ENCODE measurements around the gene RGMA.
"Not testable (repeated sequence)": the region's sequence is repeated elsewhere in the genome, so short reads cannot be mapped to it uniquely, and the experiment has no call there.

RGMA gene

DNA sequence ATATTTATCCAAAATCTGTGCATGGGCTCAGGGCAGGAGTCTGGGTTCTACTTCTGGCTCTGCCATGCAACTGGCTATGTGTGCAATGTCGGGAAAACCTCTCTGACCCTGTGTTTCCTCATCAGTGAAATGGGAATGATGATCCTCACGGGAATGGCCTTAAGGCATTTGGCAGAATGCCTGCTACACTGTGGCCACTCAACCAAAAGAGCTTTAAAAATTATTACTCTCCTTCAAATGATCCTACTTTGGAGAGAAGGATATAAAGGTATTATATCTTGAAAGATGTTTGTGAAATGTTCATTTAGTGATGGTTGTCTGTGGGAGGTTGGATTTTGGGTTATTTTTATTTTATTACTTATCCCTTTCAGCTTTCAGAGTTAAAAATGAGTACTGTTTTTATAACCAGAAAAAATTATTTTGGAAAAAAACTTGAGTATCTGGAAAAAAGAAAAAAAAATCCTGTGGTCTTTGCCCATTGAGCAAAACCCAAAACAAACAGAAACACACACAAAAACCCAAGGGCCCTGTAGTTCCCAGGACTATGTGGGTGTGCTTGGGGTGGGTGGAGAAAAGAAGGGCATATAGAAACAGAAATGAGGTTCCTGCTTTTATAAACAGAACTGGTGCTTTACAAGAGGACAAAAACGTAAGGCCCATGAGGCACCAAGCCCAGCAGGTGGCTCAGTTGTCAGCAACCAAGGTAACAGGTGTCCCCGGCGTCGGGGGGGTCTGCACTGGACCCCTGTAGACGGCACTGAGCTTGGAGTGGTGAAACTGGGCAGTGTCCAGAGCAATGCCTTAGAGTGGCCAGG lies 22.0 kb downstream of the RGMA start:
- no peak for DNase-seq (ENCODE audit: low read depth)

DNA sequence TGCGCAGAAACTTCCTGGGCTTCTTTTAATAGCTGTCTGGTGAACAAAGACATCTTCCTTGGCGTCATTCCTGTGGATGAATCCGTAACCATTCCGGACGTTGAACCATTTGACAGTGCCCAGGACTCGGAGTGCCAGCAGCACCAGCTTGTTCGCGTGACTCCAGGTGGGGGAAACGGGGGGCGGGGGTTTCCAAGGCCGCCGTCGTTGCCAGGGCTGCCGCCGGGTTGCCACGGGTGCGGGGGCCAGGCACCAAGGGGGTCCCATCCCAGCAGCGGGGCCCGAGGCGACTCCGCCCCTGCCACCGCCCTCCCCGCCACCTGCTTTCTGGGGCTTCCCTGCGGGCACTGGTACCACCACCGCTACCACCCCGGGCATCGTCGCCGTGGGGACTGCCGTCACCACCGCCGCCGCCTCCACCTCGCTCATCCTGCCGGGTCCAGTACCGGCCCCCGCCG lies 22.8 kb downstream of the RGMA start:
- DNase-seq (ENCODE audit: low read depth): no peak

GRCh38 chr15:93065641-93066045 lies 23.4 kb downstream of the RGMA start:
- no peak for DNase-seq (ENCODE audit: low read depth)

- DNase-seq (ENCODE audit: low read depth): no peak
Measured at GRCh38 chr15:93063796-93064690, 25.0 kb downstream of the RGMA start.

- no peak for DNase-seq (ENCODE audit: low read depth)
Measured at GRCh38 chr15:93063262-93063671, 25.7 kb downstream of the RGMA start.

- not testable (repeated sequence) for DNase-seq (ENCODE audit: low read depth)
Measured at GRCh38 chr15:93062628-93063261, 26.3 kb downstream of the RGMA start.

GRCh38 chr15:93060336-93061248 lies 28.4 kb downstream of the RGMA start:
- DNase-seq (ENCODE audit: low read depth): no peak

DNA sequence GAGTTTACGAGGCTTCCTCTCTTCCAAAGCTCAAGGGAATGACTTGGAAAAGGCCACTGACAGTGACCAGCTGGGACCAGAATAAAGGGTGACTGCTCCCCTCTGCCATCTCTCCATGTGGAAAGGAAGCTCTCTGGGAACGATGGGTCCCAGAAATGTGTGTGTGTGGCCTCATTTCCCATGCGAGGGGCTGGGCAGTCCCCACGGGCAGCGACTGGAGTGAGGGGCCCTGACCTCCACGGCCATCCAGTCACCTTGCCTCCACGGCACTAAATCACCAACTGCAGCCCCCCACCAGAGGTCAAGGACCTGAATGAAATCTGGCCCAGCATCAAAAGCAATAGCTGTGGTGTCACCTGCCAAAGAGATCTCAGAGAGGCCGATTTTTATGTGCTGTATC lies 29.6 kb downstream of the RGMA start:
- DNase-seq (ENCODE audit: low read depth): no peak

GRCh38 chr15:93058904-93059427 lies 30.0 kb downstream of the RGMA start:
- DNase-seq (ENCODE audit: low read depth): no peak

- no peak for DNase-seq (ENCODE audit: low read depth)
Measured at GRCh38 chr15:93058128-93058527, 30.9 kb downstream of the RGMA start.

DNA sequence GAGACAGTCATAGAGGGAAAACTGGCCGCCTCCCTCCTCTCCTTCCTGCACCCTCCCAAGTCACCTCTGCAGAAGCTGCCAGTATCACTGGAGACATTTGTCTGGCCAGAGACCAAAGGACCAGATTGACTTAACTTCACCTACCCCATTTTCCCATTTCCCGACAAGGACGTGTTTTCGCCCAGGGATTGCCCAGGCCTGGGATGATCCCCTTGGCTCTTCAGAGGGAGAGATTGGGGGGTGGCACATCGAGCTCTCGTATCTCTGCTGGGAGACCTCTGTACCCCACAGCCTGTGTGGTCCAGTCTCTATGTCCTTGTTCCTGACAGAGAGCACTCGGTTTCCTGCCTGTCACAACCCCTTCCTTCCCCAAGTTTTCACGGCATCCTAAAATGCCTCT lies 31.4 kb downstream of the RGMA start:
- DNase-seq (ENCODE audit: low read depth): no peak

GRCh38 chr15:93056836-93057235 lies 32.2 kb downstream of the RGMA start:
- DNase-seq (ENCODE audit: low read depth): no peak

DNA sequence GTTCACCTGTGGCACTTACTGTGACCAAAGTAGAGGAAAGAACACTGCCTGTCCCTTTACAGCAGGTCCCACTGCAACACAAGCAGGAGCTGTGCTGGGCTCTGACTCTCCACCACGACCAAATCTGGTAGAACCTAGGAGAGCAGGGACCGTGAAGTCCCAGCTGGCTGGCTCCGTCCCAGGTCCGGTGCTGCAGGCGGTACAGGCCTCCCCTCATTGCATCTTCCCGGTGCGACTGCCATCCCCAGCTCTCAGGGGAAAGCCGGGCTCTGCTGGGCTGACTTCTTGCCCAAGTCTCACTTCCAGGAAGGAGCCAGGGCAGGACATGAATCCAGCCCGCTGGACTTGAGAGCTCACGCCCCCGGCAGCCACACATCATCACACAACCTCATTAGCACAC lies 33.8 kb downstream of the RGMA start:
- no peak for DNase-seq (ENCODE audit: low read depth)

DNA sequence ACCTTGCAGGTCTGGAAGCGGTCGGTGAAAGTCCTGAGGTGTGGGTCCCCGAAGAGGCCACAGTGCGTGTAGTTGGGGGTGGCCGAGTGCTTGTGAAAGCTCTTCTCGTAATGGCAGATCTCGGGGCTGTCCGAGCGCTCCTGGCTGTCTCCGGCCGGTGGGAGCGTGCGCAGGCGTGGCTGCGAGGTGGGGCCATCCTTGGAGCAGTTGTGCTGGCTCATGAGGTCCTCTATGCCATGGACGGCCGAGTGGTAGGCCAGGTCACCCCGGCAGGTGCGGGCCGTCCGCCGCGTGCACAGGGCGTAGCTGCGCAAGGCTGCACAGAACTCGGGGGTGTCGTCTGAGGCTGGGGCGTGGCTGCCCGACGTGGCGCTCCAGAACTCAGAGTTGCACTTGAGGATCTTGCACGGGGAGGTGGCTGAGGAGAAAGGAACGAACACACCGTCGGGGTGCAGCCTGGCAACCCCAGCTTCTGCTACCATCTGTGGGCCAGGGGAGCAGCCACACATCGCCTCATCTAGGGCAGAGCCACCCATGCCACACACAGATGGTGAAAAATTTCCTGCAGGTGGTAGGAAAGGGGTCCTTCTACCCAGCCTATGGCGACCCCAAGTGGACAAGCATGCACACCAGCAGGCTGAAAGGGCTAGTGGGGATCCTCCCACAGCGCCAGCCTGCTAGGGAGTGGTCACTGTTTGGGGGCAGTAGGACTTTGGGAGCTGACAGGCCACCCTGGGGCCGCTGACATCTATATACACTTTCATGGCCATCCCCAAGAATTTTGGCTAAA lies 36.7 kb downstream of the RGMA start:
- no peak for DNase-seq (ENCODE audit: low read depth)

GRCh38 chr15:93051236-93052089 lies 37.5 kb downstream of the RGMA start:
- no peak for DNase-seq (ENCODE audit: low read depth)

- no peak for DNase-seq (ENCODE audit: low read depth)
Measured at GRCh38 chr15:93050648-93051047, 38.4 kb downstream of the RGMA start.

GRCh38 chr15:93049914-93050578 lies 39.0 kb downstream of the RGMA start:
- DNase-seq (ENCODE audit: low read depth): peak; percentile 20

DNA sequence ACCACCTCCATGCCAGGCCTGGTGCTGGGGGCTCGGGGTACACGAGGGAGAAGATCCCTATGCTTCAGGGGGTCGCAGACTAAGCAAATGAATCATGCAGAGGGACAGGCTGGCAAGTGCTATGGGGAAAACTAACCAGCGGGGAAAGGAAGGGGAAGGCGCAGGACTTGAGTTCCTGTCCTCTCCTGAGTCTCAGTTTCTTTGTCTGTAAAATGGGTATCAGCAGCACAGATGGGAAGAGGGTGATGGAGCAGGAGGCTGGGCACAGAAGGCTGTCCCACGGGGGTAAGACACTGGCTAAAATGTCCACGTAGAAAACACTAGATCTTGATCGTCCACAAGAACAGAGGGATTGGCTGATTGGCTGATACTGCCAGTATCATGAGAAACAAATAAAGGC lies 39.8 kb downstream of the RGMA start:
- no peak for DNase-seq (ENCODE audit: low read depth)

DNA sequence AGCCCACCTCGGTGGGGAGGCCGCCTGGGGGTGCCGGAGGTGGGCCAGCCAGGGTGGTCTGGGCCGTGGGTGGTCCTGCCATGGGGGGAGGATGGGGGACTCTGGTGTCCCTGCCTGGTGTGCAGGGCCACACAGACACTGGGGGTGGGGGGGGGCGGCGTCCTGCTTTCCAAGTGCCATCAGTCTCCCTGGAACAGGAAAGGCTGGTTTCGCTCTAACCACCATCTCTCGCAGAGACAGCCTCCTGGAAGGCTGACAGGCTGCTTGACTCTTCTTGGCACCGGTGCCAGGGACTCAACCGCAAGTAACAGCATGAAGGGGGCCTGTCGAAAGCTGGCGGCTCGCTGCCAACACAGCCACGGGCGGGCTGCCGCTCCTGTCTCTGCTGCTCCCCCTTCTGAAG lies 40.3 kb downstream of the RGMA start:
- DNase-seq (ENCODE audit: low read depth): no peak

All from activated gamma-delta T cell treated with anti-CD3 and anti-CD28 coated beads, Interleukin-2, amount 50 U/mL, for 16 hours (primary cell).